HG02852 (cell line): ENCODE data around the gene GPANK1.
"Not testable (repeated sequence)": the region's sequence is repeated elsewhere in the genome, so short reads cannot be mapped to it uniquely, and the experiment has no call there.

ENCODE experiments used
- ATAC-seq: cut with Tn5 transposase; IDR thresholded peaks from one replicate; pipeline ENCODE4 v1.9.1; 2021; ENCODE audit warnings: mild to moderate bottlenecking, moderate library complexity; ENCODE audit not compliant: unreplicated experiment

GPANK1 gene

DNA sequence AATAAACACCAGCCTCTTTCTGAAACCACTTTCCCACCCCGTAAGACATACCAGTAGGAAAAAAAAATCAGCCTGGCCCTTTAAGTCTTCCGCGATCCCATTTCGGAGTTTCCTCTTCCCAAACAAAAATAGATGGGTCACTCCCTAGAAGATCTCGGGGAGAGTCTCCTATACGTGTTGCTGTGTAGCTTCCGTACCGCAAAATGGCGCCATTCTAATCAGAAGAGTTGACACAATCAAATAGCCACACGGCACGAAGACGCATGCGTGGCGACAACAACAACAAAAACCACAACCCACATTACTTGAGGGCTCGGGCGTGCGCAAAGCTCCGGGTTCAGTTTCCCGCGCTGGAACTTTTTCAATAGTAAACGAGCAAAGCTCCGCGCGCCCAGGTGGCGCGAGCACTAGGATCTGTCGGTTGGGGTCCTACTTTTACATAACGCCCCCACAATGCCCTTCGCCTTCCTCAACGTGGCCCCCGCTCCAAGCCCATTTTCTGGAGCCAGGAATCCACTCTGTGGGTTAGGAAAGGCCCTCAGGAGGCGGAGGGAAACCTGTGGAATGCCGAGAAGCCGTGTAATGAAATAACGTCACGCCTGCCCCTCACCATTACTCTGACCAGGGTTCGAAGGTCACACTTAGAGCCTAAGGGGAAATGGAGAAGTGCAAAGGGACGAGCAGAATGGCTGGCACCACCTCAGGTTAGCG, at the start of gene GPANK1:
Gene GPANK1 (minus strand): TSS at position 208 of the 711 bp plus-strand sequence. CDS start 519 bp downstream, outside the sequence.
- ATAC-seq = no peak

DNA sequence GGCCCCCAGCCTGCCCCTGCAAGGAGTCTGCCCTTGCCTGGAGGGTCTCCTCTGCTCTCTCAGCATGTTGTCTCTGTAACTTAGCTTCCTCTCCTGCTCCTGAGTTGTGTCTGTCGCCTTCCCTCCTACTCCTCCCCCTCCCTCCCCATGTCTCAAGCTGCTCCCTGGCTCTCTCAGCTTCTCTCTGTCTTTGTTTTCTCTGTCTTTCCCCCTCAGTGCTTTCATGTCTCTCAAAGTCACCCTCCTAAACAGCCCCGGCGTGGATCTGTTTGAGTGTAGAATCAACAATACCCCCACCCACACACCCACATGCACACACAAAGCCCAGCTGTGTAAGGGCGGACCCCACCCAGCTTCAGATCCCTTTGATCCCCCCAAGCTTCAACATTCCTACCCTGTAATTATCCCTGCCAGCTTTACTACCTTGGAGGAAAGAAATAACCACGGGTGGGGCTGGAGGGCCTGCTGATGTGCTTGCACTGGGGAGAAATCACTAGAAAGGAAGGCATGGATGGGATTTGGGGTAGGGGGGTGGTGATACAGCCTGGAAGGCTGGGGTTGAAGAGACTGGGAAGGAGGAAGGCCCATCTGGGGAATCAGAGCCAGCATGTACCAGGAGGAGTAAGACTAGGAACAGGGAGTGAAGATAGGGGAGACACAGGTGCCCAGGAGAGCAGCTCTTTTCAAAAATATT, 49.3 kb upstream of the GPANK1 start:
- ATAC-seq = no peak

DNA sequence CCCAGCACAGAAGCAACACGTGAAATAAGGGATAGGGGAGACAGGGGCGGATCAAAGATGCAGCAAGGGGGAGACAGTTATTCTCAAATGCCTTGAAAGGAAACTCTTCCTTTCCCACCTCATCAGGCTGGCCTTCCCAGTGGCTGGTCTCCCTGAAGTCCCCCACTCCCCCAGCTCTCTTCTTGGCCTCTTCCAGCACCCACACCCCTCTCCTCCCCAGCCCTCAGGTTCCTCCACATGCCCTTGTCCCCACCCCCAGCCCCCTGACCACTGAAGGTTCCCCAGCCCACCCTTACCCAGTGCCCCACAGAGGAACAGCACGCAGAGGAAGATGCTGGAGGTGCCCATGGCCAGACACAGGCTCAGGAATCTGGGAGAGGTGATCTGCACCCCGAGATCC, 48.7 kb upstream of the GPANK1 start:
- no peak for ATAC-seq

DNA sequence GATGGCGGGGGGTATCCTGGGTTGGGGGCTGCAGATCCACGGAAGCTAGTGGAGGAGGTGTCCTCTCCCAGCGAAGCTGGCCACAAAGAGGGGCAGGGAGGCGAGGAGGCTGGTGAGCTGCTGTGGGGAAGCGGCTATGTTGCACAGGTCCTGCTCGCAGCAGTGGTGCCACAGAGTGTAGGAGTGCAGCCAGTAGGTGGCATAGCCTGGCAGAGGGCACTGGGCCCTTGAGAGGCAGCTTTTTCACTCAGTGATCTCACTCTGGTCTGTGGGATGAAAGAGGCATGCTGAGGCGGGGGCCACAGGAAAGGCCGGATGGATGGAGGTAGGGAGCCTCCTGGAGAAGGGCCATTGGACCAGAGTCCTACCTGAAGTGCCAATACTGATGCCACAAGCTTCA, 47.5 kb upstream of the GPANK1 start:
- no peak for ATAC-seq

DNA sequence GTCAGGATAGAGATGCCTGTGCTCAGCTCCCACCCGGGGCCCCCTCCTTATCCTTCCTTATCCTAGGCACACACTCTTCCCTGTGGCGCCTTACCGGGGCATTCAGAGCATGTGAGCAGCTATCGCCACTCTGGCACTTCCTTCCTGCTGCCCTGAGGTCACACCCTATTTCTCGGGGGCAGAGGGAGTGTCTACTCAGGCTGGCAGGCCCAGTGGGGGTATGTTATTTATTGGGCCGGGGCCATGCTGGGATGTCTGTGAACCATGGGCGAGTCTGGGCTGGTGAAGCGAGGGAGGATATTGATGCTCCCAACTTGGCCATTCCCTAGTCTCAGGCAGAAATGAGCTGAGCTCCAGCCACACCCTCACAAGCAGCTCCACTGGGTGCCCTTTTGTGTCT, 46.4 kb upstream of the GPANK1 start:
- ATAC-seq = no peak

DNA sequence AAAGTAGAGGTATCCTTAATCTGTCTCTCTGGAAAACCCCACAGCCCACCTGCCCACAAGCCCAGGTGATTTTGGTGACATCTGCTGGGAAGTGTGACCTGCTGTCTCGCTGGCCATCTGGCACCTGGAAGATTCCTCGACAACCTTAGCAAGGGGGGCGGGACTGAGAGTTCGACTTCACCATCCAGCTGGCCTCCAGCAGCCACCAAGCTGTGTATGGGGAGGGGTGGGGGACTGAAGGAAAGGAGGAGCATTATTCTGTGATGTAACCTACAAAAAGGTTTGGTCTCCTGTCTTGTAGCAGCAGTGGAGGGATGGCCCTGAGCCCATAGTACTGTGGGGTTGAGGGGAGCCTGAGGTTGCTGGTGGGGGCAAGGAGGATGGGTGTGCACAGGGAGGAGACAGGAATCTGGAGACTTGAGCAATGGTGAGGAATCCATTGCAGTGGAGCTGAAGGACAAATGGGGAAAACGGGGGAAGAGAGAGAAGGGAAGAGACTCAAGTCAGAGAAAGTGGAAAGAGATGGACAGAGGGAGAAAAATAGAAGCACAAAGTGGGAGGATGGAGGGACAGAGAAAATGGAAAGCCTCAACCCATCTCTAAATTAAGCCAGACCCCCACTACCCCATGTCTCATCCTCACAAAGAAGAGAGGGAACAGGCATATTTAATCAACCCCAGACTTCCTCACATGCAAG, 45.9 kb upstream of the GPANK1 start:
- ATAC-seq = no peak

DNA sequence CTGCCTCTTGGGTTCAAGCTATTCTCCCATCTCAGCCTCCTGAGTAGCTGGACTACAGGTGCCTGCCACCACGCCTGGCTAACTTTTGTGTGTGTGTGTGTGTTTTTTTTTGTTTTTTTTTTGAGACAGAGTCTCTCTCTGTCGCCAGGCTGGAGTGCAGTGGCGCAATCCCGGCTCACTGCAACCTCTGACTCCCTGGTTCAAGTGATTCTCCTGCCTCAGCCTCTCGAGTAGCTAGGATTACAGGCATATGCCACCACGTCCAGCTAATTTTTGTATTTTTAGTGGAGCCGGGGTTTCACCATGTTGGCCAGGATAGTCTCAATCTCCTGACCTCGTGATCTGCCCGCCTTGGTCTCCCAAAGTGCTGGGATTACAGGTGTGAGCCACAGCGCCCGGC, 44.4 kb upstream of the GPANK1 start:
- not testable (repeated sequence) for ATAC-seq

DNA sequence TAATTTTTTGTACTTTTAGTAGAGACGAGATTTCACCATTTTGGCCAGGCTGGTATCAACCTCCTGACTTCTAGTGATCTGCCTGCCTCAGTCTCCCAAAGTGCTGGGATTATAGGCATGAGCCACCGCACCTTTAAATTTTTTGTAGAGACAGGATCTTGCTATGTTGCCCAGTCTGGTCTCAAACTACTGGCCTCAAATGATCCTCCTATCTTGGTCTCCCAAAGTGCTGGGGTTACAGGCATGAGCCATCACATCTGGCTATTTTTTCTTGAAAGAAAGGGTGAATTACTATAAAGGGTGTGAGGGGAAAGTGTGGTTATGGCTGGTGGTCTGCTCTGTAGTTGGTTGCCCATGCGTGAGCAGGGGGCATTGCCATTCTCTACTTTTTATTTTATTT, 43.4 kb upstream of the GPANK1 start:
- no peak for ATAC-seq

DNA sequence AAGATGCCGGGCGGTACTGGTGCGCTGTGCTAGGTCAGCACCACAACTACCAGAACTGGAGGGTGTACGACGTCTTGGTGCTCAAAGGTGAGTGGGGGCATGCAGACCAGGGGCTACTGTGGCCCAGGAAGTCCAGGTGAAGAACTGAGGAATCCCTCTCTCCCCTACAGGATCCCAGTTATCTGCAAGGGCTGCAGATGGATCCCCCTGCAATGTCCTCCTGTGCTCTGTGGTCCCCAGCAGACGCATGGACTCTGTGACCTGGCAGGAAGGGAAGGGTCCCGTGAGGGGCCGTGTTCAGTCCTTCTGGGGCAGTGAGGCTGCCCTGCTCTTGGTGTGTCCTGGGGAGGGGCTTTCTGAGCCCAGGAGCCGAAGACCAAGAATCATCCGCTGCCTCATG, 42.9 kb upstream of the GPANK1 start:
- no peak for ATAC-seq

DNA sequence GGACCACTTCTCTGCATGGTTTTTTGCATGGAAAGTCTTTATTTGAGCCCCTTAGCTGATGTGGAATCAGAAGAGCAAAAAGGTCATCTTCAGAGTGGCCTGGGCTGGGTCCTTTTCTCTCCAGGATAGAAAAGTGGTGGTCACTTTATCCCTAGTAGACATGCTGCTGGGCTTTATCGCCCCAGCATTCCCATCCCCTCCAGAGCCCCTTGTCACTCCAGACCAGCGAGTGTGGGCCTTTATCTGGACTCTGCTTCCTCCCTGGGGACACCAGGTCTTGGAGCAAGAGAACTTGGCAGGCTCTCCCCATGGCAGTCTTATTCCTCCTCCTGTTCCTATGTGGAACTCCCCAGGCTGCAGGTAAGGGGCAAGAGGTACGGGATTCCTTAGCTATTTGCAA, 41.8 kb upstream of the GPANK1 start, which contains the start of gene LY6G6F:
Gene LY6G6F (plus strand): TSS at position 268 of the 400 bp plus-strand sequence. CDS start 41 bp downstream, at position 309.
- ATAC-seq = no peak

DNA sequence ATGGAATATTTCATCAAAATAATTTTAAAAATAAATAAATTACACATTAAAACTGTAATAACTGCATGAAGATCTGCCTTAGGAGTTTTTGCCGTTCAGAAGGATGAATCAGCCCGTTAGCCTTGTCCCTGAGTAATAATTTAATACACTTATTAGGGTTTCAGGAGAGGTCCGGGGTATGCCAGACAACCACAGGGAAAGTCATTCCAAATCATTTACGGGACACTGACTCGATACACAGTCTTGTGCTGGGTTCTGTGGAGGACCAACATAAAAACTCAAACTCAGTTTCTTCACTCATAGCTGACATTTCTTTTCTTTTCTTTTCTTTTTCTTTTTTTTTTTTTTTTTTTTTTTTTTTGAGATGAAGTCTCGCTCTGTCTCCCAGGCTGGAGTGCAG, 41.1 kb upstream of the GPANK1 start:
- ATAC-seq = no peak

DNA sequence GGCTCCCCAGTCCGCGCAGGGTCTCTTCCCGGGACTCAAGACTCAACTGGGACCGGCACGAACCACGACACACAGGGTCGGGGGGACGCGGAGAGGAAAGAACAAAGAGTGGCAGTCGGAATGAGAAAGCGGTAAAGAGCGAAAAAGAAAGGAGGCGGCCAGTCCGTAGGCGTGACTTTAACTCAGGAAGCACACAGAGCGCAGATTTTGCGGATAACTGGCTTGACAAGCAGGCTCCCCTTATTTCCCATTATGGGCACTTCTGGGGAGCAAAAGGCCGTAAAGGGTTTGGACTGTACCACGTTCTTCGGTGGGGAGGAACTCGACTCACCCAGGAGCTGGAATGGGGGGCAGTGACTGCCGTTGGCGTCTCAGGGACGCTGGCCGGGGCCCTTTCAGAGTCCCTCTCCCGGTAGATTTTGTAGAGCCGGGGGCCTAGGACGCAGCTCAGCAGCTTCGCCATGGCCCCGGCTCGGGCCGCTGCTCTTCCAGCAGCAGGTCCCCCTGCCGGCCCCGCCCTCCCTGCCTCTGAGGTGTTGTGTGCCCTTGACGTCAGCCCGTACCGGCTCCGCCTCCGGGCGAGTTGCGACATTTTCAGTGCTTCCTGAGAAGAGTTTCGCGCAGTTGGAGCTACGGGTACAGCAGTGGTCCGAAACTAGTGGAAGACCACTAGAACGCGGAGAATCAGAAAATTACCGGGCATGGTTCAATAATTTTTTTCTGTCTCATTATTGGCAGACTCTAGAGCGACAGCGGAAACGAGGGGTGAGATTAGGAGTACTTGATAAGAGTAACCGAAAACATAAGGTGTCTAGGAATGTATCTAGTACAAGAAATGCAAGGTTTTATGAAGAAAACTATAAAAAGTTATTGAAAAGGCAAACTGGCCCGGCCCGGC, 38.3 kb upstream of the GPANK1 start, which contains the start of gene ABHD16A:
Gene ABHD16A (minus strand): TSS at position 506 of the 898 bp plus-strand sequence. CDS start 43 bp downstream, at position 463.
- peak; percentile 85 for ATAC-seq

DNA sequence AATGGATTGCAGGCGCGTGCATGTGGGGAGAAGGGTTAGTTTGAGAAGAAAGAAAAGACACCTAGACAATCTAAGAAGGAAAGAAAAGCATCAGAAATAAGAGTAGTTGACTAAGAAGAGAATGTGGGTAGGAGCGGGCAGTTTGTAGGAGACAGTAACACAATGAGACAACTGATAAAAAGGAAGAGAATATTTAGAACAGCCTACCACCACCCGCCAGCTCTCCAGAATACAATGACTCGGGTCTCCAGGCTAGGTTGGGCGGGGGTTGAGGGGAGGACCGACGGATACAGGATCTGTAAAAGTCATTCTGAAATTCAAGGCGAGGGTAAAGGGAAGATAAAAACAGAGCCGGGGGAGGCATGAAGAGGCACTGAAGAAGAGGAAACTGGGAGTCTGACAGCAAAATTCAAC, 37.6 kb upstream of the GPANK1 start:
- ATAC-seq = peak; percentile 19

DNA sequence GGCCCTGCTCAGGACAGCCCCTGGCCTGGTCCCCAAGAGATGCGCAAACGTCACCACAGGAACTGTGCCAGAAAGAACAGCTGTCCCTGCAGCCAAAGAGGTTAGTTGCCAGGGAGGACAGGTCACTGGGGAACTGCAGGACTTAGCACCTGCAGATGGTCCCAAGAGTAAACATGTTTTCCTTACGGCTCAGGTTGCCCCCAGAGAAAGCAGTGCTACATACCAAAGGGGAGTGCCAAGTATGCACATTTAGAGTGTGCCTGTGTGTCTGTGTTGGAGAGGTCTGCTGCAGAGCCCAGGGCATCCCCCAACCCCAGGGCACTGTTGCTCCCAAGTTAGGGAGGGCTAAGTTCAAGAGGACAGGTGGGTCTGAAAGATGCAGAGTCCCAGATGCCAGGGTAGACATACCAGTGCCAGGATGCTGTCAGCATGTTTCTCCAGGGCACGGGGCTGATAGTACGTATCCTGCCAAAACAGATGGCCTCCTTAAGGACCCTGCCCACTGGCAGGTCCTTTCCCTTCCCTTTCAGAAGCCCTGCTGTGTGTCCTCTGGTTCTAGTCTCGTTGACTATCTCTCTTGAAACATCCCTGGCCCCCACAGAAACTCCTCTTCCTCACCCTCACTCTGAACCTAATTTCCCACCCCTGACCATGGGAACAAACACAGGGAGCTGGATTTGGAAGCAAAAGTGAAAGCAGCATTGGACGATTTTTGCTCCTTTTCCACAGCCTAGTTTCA, 37.0 kb upstream of the GPANK1 start:
- no peak for ATAC-seq

DNA sequence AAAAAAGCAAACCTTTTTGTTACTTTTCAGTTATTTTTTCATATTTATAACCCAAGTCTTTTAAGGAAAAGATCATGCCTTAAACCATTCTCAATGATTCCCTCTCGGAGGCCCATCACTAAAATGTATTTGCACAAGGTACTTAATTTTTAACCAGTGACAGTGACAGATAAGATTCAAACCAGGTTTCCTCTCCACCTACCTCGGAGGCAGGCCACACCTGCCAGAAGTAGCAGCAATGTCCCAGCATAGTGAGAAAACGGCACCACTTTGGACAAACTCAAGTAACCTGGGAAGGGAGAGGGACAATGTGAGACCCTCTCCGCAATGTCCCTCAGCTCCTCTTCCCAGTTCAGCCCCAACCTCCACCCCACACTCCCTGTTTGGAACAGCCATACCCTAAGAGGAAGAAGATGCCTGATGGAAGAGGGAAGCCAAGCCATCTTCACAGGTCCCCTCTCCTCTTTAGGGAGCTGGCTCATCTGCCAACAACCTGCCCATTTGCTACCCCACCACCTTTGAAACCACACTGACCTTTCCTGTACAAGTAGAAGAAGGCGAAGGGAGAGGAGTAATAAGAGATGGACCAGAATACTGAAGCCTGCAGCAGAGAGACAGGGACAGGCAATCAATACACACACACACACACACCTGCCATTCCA, 36.1 kb upstream of the GPANK1 start:
- ATAC-seq = no peak

DNA sequence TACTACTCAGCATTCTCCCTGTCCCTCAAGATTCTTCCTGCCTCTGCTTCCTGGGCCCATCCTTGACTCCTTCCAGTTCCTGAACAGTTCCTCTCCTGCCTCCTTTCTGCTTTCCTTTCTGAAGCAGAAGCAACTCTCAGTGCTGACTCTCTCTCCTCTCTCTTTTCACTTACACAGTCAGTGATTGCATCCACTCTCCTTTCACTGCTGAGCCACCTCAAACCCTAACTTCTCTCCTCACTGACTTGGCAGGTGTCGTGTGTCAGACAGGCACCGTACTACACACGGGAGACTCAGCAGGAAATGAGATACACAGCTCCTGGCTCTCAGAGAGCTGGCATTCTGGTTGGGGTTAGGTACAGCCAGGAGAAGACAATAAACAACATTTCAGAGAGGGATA, 32.8 kb upstream of the GPANK1 start:
- no peak for ATAC-seq

DNA sequence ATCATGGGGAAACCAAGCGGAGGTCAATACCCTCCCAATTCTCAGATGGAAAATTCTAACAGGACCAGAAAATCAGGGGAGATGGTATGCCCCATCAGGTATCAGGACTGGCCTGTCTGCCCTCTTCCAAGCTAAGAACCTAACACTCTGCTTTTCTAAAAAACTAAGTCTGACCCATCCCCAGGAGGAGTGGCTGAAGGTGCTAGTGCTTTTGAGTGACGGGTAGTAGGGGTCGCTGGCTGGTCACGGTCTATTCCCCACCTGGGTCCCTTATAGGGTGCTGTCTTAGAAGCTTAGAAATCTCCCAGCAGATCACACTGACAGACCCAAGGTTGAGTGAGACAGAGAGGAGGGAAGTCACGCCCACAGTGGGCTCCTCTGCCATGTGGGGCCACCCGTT, 28.7 kb upstream of the GPANK1 start:
- ATAC-seq = no peak

DNA sequence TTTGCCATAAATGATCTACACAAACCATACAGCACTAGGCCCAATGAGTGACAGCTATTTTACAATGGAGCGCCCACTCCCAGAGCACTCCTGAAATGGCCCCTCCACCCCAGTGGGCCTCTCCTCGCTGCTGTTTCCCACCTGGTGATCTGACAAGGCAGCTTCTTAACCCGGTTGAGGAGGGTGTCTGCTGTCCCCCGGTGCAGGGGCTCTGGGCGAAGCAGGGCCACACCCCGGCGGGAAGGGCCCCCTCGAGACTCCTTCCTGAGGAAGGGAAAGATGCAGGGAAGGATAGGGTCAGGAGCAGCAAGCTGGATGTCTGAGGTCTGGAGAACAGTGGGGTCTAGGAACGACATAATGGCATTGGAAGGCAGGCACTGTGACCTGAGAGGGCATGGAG, 28.1 kb upstream of the GPANK1 start:
- ATAC-seq = no peak

DNA sequence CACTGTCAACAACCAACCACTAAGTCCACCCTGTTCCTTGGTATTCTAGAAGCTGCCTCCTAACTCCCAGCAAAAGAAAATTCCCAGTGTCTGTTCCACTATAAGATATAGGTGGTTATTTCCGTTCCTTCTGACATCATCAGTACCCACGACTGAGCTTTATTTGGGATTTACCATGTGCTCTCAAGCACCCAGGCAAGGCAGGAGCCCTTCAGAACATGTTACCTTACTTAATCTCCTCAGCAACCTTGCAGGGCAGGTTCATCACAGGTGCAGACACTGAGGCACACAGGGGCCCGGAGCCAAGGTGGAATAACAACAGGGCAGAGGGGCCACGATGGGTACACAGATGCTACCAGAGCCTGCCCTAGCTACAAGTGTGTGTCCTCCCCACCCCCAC, 27.6 kb upstream of the GPANK1 start:
- ATAC-seq = no peak
